Brain microvascular endothelial cell (primary cell): Measurements from ENCODE around the gene NUMBL.
"Not testable (repeated sequence)": the region's sequence is repeated elsewhere in the genome, so short reads cannot be mapped to it uniquely, and the experiment has no call there.

Experiments
- DNase-seq: peaks from one replicate; pipeline ENCODE4 v3.0.0-alpha.2; 2020
- H3K27ac ChIP-seq: fragments of 250-450 bp; sonication (Bioruptor Pico); 2 replicates; pipeline ENCODE4 v1.5.1; 2020; ENCODE audit warnings: mild to moderate bottlenecking, moderate library complexity
- H3K27me3 ChIP-seq: fragments of 250-450 bp; sonication (Bioruptor Pico); replicated peaks from 2 replicates; pipeline ENCODE4 v1.5.1; 2020; ENCODE audit warnings: mild to moderate bottlenecking
- H3K36me3 ChIP-seq: fragments of 250-450 bp; sonication (Bioruptor Pico); replicated peaks from 2 replicates; pipeline ENCODE4 v1.5.1; 2020; ENCODE audit warnings: mild to moderate bottlenecking
- H3K4me3 ChIP-seq: 2 replicates; pipeline ENCODE4 v1.5.1; 2011; ENCODE audit warnings: low read depth, mild to moderate bottlenecking, control low read depth, low read length, moderate library complexity
- in situ Hi-C: cut with HindIII; loops from 2 replicates; pipeline ENCODE4 v1.10.0; 2017; ENCODE audit warnings: low sequenced_read_pairs, low pct_ligation_motif_present
- TF ChIP-seq, protein P1 (sequence below): IDR thresholded peaks from 2 replicates; pipeline ENCODE4 v1.5.1; 2011; ENCODE audit warnings: low read depth, mild to moderate bottlenecking, moderate library complexity, low read length, control low read depth, inconsistent platforms; ENCODE audit errors: missing control alignments

The NUMBL gene

GRCh38 chr19:40733149-40733548, 42.7 kb upstream of the NUMBL start:
- H3K27ac ChIP-seq = no peak overlapping the region
- peaks cover 62% of the 10 kb centered on the region for H3K36me3 ChIP-seq
- in situ Hi-C loops = no loop called here
- H3K27me3 ChIP-seq = no peaks in the 10 kb centered on the region
- TF ChIP-seq, protein P1, sequence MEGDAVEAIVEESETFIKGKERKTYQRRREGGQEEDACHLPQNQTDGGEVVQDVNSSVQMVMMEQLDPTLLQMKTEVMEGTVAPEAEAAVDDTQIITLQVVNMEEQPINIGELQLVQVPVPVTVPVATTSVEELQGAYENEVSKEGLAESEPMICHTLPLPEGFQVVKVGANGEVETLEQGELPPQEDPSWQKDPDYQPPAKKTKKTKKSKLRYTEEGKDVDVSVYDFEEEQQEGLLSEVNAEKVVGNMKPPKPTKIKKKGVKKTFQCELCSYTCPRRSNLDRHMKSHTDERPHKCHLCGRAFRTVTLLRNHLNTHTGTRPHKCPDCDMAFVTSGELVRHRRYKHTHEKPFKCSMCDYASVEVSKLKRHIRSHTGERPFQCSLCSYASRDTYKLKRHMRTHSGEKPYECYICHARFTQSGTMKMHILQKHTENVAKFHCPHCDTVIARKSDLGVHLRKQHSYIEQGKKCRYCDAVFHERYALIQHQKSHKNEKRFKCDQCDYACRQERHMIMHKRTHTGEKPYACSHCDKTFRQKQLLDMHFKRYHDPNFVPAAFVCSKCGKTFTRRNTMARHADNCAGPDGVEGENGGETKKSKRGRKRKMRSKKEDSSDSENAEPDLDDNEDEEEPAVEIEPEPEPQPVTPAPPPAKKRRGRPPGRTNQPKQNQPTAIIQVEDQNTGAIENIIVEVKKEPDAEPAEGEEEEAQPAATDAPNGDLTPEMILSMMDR = no peak
- no peak overlapping the region for H3K4me3 ChIP-seq
- DNase-seq = no peak

- H3K27me3 ChIP-seq, DNase-seq, H3K27ac ChIP-seq, H3K4me3 ChIP-seq, in situ Hi-C loops: not testable (repeated sequence)
- peaks cover 68% of the 10 kb centered on the region for H3K36me3 ChIP-seq
Observed at GRCh38 chr19:40732304-40732703, 41.9 kb upstream of the NUMBL start.

DNA sequence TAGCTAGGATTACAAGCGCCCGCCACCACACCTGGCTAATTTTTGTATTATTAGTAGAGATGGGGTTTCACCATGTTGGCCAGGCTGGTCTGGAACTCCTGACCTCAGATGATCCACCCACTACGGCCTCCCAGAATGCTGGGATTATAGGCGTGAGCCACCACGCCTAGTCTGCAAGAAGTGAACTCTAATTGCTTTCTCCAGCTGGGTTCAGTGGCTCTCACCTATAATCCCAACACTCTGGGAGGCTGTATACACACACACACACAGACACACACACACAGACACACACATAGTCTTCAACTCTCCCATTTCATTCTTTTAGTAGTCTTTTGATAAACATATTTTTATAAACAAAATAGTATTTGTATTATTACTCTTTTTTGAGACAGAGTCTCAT, 39.6 kb upstream of the NUMBL start:
- H3K36me3 ChIP-seq = peaks cover 64% of the 10 kb centered on the region
- in situ Hi-C loops, DNase-seq, H3K27me3 ChIP-seq, H3K4me3 ChIP-seq, H3K27ac ChIP-seq: not testable (repeated sequence)

DNA sequence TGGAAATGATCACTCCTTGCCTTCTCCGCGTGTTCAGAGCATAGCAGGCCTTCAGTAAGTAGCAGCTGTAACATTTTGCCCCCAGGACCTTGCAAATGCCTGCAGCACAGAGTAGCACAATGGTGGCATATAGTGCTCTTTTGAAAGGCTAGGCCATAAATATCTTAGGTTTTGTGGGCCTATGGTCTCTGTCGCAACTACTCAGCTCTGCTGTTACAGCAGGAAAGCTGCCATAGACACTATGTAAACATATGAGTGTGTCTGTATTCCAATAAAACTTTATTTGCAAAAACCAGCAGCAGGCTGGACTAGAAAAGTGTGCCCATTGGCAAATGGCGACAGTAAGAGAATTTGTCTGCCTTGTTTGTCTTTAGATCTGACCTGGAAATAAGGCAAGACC, 35.8 kb upstream of the NUMBL start:
- TF ChIP-seq, protein P1 = no peak
- no peak overlapping the region for H3K27ac ChIP-seq
- H3K4me3 ChIP-seq = no peak overlapping the region
- peaks cover 55% of the 10 kb centered on the region for H3K36me3 ChIP-seq
- H3K27me3 ChIP-seq = no peaks in the 10 kb centered on the region
- DNase-seq = no peak
- in situ Hi-C loops = no loop called here

GRCh38 chr19:40724855-40725254, 34.4 kb upstream of the NUMBL start:
- TF ChIP-seq, protein P1 = no peak
- in situ Hi-C loops = no loop called here
- Histone ChIP-seq H3K36me3 (peaks cover 51% of the 10 kb centered on the region), H3K27ac (no peak overlapping the region), H3K4me3 (no peak overlapping the region), H3K27me3 (no peaks in the 10 kb centered on the region)
- no peak for DNase-seq

DNA sequence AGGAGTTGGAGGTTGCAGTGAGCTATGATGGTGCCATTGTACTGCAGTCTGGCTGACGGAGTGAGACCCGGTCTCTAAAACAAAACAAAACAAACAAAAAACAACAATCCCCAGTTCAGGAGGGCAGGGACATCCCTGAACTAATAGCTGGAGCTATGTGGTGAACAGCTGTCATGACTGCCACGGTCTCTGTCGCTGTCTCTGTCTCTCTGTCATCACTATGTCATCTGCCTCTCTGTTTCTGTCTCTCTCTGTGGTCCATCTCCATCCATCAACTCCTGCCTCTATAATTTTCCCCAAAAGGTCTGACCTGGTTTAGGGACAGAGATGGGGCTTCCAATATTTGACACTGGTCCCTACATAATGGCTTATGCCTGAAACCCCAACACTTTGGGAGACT, 33.9 kb upstream of the NUMBL start:
- DNase-seq = no peak
- TF ChIP-seq, protein P1 = no peak
- Histone ChIP-seq H3K27ac (no peak overlapping the region), H3K4me3 (no peak overlapping the region), H3K36me3 (peaks cover 46% of the 10 kb centered on the region), H3K27me3 (no peaks in the 10 kb centered on the region)
- in situ Hi-C loops = no loop called here

DNA sequence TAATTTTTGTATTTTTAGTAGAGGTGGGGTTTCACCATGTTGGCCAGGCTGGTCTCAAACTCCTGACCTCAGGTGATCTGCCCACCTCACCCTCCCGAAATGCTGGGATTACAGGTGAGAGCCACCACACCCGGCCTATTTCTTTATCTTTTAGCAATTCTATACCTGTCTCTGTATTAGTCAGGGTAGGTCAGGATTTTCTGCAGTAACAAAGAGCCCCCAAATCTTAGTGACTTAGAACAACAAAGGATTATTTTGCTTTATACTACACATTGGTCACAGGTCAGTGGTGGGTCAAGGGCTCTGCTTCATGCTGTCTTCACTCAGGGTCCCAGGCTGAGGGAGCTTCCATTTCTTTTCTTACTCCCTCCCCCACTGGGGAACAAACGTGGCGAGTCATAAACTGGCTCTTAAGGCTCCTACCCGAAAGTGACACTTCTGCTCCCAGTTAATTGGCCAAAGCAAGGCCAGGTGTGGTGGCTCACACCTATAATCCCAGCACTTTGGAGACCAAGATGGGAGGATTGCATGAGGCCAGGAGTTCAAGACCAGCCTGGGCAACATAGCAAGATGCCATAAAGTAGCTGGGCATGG, 33.3 kb upstream of the NUMBL start:
- H3K27me3 ChIP-seq = no peaks in the 10 kb centered on the region
- H3K36me3 ChIP-seq = peaks cover 41% of the 10 kb centered on the region
- no peak overlapping the region for H3K4me3 ChIP-seq
- no peak overlapping the region for H3K27ac ChIP-seq
- in situ Hi-C loops = no loop called here
- no peak for DNase-seq
- TF ChIP-seq, protein P1 = no peak
